ENCODE results near the gene AZU1. TPM values are rescaled to one million over a fixed set of nuclear protein-coding genes. Genes with fewer than 3 reads are reported as not detected.

Gene AZU1
- total RNA-seq, 4 donors from 2014 or later, result not detected

DNA sequence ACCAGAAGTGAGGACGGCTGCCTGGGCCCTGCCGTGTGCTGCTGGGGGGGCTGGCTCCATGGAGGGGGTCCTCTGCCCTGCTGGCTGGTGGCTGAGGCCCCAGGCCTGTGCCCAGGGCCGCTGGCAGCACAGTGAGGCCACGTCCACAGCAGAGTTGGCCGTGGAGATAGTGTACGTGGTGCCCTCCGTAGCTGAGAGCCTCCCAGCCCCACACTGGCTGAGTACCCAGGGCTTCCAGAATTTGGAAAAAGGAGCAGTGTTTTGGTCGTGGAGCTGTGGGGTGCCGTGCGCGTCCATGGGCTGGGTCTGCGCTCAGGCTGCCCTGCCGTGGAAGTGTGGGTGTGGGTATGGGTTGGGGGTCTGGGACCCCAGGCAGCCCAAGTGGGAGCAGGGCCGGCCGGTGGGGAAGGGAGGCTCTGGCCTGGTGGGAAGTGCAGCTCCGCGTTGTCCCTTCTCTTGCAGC lies 24.5 kb upstream of the AZU1 start:
- TF ChIP-seq POLR2A (IDR thresholded peaks at IDR 0.05), result no peak
- TF ChIP-seq, protein P1, sequence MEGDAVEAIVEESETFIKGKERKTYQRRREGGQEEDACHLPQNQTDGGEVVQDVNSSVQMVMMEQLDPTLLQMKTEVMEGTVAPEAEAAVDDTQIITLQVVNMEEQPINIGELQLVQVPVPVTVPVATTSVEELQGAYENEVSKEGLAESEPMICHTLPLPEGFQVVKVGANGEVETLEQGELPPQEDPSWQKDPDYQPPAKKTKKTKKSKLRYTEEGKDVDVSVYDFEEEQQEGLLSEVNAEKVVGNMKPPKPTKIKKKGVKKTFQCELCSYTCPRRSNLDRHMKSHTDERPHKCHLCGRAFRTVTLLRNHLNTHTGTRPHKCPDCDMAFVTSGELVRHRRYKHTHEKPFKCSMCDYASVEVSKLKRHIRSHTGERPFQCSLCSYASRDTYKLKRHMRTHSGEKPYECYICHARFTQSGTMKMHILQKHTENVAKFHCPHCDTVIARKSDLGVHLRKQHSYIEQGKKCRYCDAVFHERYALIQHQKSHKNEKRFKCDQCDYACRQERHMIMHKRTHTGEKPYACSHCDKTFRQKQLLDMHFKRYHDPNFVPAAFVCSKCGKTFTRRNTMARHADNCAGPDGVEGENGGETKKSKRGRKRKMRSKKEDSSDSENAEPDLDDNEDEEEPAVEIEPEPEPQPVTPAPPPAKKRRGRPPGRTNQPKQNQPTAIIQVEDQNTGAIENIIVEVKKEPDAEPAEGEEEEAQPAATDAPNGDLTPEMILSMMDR (IDR thresholded peaks at IDR 0.05), result no peak
- no peak for DNase-seq
- H3K4me1 ChIP-seq, result peaks cover 50 to 91% (median 52%) of the 10 kb centered on the region in 3 donors
- peak overlapping the region in 2 of 4 donors; percentile 5 to 55 for H3K4me3 ChIP-seq
- H3K27me3 ChIP-seq, result no peaks in the 10 kb centered on the region
- H3K36me3 ChIP-seq, result peaks cover 42 to 89% (median 46%) of the 10 kb centered on the region in 3 donors
- no peaks in the 10 kb centered on the region for H3K9me3 ChIP-seq
- peak overlapping the region in 2 of 4 donors; percentile 95 to 100 for H3K27ac ChIP-seq
- intact Hi-C loops (cut with DNase I), result no loop called here
- 73 to 80% methylated on average over 2 to 5 of the region's 17 CpGs for WGBS, 2 donors

DNA sequence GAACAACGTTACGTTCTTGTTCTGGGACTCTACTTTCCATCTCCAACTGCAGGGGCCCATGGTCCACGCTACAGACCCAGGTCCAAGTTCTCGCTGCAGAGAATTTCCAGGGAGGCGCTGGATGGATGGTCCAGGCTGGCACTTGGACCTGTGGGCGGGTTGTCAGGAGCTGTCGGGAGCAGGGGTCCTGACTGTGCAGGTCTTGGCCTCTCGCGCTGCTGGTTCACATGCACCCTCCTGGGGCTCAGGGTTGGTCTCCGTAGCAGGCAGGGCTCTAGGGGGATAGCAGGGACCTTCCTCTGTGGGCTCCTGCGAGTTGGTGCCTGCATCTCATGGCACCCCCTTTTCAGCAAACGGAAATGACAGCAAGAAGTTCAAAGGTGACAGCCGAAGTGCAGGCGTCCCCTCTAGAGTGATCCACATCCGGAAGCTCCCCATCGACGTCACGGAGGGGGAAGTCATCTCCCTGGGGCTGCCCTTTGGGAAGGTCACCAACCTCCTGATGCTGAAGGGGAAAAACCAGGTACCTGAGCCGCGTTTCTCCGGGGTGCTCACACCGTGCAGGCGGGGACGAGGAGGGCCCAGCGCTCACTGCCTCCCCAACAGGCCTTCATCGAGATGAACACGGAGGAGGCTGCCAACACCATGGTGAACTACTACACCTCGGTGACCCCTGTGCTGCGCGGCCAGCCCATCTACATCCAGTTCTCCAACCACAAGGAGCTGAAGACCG lies 23.8 kb upstream of the AZU1 start:
- Histone ChIP-seq H3K4me1 (peaks cover 45 to 84% (median 46%) of the 10 kb centered on the region in 3 donors), H3K9me3 (no peaks in the 10 kb centered on the region), H3K4me3 (no peak overlapping the region), H3K27me3 (no peaks in the 10 kb centered on the region), H3K27ac (no peak overlapping the region), H3K36me3 (peaks cover 50 to 96% (median 53%) of the 10 kb centered on the region in 3 donors)
- TF ChIP-seq POLR2A (IDR thresholded peaks at IDR 0.05), result no peak
- TF ChIP-seq, protein P1 (IDR thresholded peaks at IDR 0.05), result no peak
- no peak for DNase-seq
- 75 to 80% methylated on average over 8 to 11 of the region's 31 CpGs for WGBS, 2 donors
- intact Hi-C loops (cut with DNase I), result no loop called here

DNA sequence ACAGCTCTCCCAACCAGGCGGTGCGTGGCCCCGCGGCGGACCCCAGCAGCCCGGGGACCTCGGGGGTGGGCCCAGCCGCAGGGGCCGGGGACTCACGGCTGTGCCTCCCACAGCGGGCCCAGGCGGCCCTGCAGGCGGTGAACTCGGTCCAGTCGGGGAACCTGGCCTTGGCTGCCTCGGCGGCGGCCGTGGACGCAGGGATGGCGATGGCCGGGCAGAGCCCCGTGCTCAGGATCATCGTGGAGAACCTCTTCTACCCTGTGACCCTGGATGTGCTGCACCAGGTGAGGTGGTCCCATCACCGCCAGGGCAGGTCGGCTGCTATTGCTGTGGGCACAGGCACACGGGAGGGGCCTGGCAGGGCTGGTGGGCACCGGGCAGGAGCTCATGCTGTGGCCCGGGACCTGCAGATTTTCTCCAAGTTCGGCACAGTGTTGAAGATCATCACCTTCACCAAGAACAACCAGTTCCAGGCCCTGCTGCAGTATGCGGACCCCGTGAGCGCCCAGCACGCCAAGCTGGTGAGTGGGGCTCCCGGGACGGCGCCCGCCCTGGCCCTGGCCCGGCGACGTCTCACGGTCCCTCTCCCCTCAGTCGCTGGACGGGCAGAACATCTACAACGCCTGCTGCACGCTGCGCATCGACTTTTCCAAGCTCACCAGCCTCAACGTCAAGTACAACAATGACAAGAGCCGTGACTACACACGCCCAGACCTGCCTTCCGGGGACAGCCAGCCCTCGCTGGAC lies 23.0 kb upstream of the AZU1 start:
- 91% methylated on average over 19 of the region's 53 CpGs; no CpG with 5 or more reads in 1 of the 2 donors for WGBS, 2 donors
- no peak overlapping the region for H3K4me3 ChIP-seq
- DNase-seq, result no peak
- H3K36me3 ChIP-seq, result peaks cover 57 to 97% (median 61%) of the 10 kb centered on the region in 3 donors
- no peaks in the 10 kb centered on the region for H3K9me3 ChIP-seq
- peaks cover 38 to 76% (median 38%) of the 10 kb centered on the region in 3 donors for H3K4me1 ChIP-seq
- TF ChIP-seq, protein P1 (IDR thresholded peaks at IDR 0.05), result no peak
- no peak for TF ChIP-seq POLR2A (IDR thresholded peaks at IDR 0.05)
- H3K27me3 ChIP-seq, result no peaks in the 10 kb centered on the region
- intact Hi-C loops (cut with DNase I), result no loop called here
- H3K27ac ChIP-seq, result no peak overlapping the region

DNA sequence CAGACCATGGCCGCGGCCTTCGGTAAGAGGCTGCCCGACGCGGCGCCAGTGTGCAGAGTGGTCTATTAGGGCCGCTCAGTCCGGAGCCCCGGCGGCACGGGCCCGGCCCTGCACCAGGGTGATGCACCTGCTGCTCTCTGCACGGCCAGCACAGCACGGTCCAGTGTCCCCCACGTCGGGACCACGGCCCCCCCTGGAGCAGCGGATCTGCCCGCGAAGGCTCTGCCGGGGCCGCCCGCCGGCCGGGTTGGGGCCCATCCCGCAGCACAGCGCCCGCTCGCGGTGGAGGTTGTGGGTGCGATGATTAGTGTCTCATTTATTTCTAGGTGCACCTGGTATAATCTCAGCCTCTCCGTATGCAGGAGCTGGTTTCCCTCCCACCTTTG lies 22.5 kb upstream of the AZU1 start:
- no peak overlapping the region for H3K27ac ChIP-seq
- TF ChIP-seq POLR2A (IDR thresholded peaks at IDR 0.05), result no peak
- TF ChIP-seq, protein P1 (IDR thresholded peaks at IDR 0.05), result peak in 1 of 6 experiments; percentile 26
- peaks cover 60 to 99% (median 66%) of the 10 kb centered on the region in 3 donors for H3K36me3 ChIP-seq
- H3K4me1 ChIP-seq, result peaks cover 33 to 71% (median 33%) of the 10 kb centered on the region in 3 donors
- no peaks in the 10 kb centered on the region for H3K9me3 ChIP-seq
- no peak overlapping the region for H3K4me3 ChIP-seq
- no peaks in the 10 kb centered on the region for H3K27me3 ChIP-seq
- DNase-seq, result no peak
- intact Hi-C loops (cut with DNase I), result no loop called here
- WGBS, 2 donors, result 90 to 100% methylated on average over 5 to 8 of the region's 33 CpGs
